ENCODE results near the gene S100P.
"Not testable (repeated sequence)": the region's sequence is repeated elsewhere in the genome, so short reads cannot be mapped to it uniquely, and the experiment has no call there.

Gene S100P

GRCh38 chr4:6724421-6725111, 30.9 kb downstream of the S100P start:
- no peak for DNase-seq (ENCODE audit: low read depth)

GRCh38 chr4:6725427-6725961, 31.8 kb downstream of the S100P start:
- DNase-seq (ENCODE audit: low read depth), result not testable (repeated sequence)

- DNase-seq (ENCODE audit: low read depth), result no peak
Measured at GRCh38 chr4:6727081-6727942, 33.6 kb downstream of the S100P start.

DNA sequence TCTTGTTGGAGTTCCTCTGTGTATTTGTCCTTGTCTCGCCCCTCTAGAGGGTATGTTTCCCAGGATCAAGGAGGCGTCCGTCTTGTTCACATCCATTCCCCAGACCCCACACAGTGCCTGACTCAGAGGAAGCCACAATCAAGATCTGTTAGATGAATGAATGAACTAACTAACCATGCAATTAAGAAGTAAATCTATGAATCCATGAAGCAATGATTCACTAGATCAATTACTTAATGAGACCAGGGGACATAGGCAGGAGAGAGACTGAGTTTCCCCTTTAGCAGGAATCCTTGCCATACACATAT, 34.2 kb downstream of the S100P start:
- no peak for DNase-seq (ENCODE audit: low read depth)

DNA sequence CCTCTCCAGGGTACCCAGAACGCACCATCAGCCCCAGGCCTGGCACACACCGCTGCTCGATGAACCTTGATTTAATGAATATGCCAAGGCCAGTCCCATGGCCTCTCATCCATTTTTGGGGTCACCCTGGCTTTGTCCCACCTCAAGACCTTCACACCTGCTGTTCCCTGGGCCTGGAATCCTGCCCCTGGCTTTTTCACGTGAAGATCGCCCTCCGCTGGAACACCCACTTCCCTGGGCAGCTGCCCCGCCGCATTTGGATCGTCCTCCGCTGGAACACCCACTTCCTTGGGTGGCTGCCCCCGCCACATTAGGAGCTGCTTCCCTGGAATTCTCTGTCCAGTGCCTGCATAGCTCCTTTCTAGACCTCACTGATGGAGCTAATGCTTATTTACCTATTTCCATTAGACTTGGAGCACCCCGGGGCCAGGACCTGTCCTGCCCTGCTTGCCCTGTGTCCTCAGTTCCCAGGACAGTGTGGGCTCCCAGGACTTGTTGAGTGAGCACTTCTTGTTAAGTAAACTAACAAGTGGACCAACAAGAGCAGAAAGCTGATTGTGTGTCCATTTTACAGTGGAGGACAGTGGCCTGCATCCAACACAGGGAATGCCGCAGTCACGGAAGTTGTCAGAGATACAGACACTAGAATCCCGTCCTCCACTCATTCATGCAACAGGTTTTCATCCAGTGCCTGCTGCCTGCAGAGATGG, 34.8 kb downstream of the S100P start:
- DNase-seq (ENCODE audit: low read depth), result no peak

DNA sequence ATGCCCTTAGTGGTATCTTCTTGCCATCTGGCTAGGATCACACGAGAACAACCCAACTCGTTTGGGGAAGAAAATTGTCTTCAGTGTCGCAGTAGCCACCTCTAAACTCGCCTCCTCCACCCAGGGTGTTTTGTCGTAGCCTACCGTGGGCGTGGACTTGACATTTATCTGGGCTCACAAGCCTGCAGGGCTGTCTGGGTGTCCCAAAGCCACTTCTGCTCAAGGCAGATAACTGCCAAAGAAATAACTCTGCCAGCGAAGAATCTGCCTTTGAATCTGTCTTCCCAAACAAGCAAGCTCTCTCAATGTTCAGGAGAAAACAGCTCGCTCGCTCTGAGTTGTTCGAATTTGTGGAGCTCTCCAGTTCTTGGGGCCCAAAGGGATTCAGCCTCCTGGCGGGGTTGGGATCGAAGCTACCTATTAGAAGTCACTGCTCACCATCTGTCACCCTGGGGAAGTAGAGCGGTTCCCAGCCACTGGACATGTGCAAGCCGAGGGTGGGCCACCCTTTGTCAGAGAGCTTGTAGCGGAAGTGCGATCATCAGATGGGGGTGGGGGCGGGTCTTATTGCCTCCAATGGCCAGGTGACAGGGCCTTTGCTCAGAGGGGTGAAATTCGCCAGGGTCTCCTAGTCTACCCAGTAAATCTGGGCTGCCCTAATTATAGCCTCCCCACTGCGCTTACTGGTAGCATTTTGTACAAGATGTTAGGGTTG, 37.1 kb downstream of the S100P start:
- DNase-seq (ENCODE audit: low read depth), result no peak

- no peak for DNase-seq (ENCODE audit: low read depth)
Measured at GRCh38 chr4:6731318-6731675, 37.6 kb downstream of the S100P start.

DNA sequence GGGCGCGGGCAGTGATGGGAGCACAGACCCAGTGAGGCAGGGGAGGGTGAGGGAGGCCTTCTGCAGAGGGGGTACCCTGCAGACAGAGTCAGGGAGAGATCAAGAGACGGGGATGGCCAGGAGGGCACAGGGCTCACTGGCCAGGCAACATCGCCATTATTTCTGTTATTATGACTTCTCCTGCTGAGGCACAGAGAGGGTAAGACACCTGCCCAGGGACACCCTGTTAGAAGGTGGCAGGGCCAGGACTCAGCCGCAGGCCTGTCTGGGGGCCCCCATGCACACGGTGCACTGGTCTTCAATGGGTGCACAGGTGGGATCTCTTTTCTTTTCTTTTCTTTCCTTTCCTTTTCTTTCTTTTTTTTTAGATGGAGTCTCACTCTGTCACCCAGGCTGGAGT, 38.1 kb downstream of the S100P start:
- no peak for DNase-seq (ENCODE audit: low read depth)

DNA sequence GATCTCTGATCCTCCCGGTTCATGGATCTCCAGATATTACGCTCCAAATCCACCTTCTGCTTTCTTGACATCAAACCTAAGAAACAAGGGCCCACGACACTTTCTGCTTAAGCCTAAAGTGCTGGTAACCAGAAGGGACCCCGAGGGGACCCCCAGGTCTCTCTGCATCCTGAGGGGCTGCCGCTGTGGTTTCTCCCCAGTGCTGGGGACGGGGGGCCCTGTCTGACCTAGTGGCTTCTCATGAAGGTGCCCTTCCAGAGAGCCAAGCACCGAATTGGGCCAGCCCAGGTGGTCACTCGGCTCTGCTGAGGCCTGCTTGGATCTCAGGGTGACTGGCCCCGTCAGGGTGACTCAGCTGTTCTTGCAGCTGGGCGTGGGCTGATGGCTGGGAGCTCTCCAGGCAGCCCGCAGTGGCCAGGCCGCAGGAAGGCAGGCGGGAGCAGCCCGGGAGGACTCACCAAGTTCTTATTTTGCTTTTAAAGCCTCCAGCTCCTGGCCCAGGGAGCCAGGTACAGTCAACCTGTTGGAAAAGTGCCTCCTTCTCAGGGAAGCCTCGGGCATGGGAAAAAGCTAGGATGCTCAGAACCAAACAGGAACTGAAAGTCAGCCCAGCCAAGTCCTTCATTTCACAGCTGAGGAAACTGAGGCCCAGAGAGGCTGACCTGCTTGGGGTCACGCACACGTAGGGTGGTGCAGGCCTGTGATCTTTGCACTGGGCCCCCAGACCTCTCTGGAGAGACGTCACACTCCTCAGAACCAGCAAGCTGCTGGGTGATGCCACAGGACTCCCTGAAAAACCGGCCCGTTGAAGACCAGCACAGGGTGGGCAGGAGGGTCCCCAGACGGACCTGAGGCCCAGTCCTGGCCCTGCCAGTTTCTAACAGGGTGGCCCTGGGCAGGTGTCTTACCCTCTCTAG, 39.0 kb downstream of the S100P start:
- peak; percentile 74 for DNase-seq (ENCODE audit: low read depth)

GRCh38 chr4:6733358-6734164, 39.9 kb downstream of the S100P start:
- DNase-seq (ENCODE audit: low read depth), result no peak

DNA sequence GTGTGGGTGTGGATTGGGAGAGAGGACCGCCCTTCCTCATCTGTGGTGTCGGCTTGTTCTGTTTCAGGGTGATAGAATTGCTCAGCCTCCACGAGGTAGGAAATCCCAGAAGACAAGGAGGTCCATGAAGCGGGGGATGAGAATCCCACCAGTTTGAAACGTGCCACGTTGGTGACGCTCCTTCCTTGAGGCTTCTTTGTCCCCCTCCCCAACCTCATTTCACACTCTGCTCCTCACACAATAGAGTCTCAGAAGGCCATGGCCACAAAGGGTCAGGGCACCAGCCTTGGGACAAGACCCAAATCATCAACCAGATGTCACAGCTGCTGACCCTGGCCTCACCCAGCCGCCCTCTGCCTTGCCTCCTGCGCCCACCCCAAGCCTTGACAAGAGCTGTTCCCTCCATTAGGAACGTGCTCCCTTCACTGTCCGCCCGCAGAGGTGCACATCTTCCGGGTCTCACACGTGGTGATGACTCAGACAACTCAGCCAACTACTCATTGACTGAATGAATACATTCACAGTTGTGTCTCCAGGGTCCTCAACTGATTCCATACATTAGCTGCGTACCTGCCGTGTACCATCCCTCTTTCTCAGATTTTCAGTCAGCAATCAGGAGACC, 40.6 kb downstream of the S100P start:
- no peak for DNase-seq (ENCODE audit: low read depth)

- DNase-seq (ENCODE audit: low read depth), result no peak
Measured at GRCh38 chr4:6739920-6740319, 46.2 kb downstream of the S100P start.

- no peak for DNase-seq (ENCODE audit: low read depth)
Measured at GRCh38 chr4:6740347-6740746, 46.7 kb downstream of the S100P start.

- no peak for DNase-seq (ENCODE audit: low read depth)
Measured at GRCh38 chr4:6742507-6742906, 48.8 kb downstream of the S100P start.

DNA sequence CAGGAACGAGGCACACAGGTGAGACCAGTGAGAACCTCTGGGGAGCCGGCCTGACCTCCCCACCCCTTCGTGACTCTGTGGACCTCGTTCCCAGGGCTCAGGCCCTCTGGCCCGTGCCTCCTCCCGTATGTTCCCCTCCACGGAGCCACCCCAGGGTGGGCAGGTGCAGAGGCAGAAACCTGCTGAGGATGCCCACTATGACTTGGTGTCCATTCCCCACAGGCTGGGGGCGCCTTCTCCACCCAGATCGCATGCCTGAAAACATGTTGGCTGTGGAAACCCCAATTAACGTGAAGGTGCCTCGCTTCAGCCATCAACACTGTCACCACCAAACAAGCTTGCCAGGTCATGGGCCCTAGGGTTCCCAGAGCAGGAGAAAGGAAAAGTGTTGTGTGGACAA, 49.3 kb downstream of the S100P start:
- no peak for DNase-seq (ENCODE audit: low read depth)

All from fibroblast of the conjunctiva (primary cell).